Keratinocyte (primary cell): ENCODE data around the gene ZDHHC7. TPM values are rescaled to one million over a fixed set of nuclear protein-coding genes. Genes with fewer than 3 reads are reported as not detected.

Experiments
- DNase-seq: peaks from one replicate; pipeline ENCODE4 v3.0.0-alpha.2; 2011; ENCODE audit warnings: low read depth, missing footprints, low spot score
- FAIRE-seq: peaks from 2 replicates; lab custom pipeline; 2011; peaks lifted over from hg19 to GRCh38; lab: Jason Lieb, UNC
- H2AFZ ChIP-seq: 2 replicates; pipeline ENCODE4 v1.6.0; 2012; ENCODE audit warnings: low read length, control low read depth, inconsistent platforms; ENCODE audit not compliant: control insufficient read depth
- H3K27ac ChIP-seq: 2 replicates; pipeline ENCODE4 v1.5.1; 2011; ENCODE audit warnings: low read length; ENCODE audit not compliant: control insufficient read depth, insufficient read depth
- H3K27me3 ChIP-seq: 3 replicates; pipeline ENCODE4 v1.6.0; 2011; ENCODE audit warnings: low read length; ENCODE audit not compliant: control insufficient read depth, insufficient read depth; ENCODE audit errors: extremely low read depth
- H3K36me3 ChIP-seq, 2 experiments: 2 replicates in 1 of 2; 3 replicates in 1 of 2; pipeline ENCODE4 v1.5.1; 2011; ENCODE audit warnings: low read length in 2 of 2, mild to moderate bottlenecking in 1 of 2; ENCODE audit not compliant: control insufficient read depth in 2 of 2, insufficient read depth in 2 of 2; ENCODE audit errors: extremely low read depth in 1 of 2
- H3K4me1 ChIP-seq: 3 replicates; pipeline ENCODE4 v1.5.1; 2011; ENCODE audit warnings: low read length; ENCODE audit not compliant: control insufficient read depth, insufficient read depth; ENCODE audit errors: extremely low read depth
- H3K4me2 ChIP-seq: 3 replicates; pipeline ENCODE4 v1.6.0; 2011; ENCODE audit warnings: low read depth, low read length; ENCODE audit not compliant: control insufficient read depth, insufficient read depth; ENCODE audit errors: extremely low read depth
- H3K4me3 ChIP-seq, 3 experiments: fragments of 200-600 bp in 1 of 3; sonication (generic) in 1 of 3; 2 replicates in 2 of 3; 3 replicates in 1 of 3; pipeline ENCODE4 v1.5.1; 2011 to 2016; ENCODE audit warnings: low read length in 3 of 3, mild to moderate bottlenecking in 3 of 3, control low read depth in 2 of 3, inconsistent platforms in 1 of 3, low read depth in 1 of 3, mixed read lengths in 1 of 3, mixed run types in 1 of 3, moderate library complexity in 1 of 3; ENCODE audit not compliant: control insufficient read depth in 2 of 3, insufficient read depth in 2 of 3; ENCODE audit errors: extremely low read depth in 1 of 3
- H3K79me2 ChIP-seq: 2 replicates; pipeline ENCODE4 v1.6.0; 2012; ENCODE audit warnings: low read length; ENCODE audit not compliant: control insufficient read depth, insufficient read depth
- H3K9ac ChIP-seq: 3 replicates; pipeline ENCODE4 v1.6.0; 2011; ENCODE audit warnings: low read length; ENCODE audit not compliant: control insufficient read depth, insufficient read depth; ENCODE audit errors: extremely low read depth
- H3K9me1 ChIP-seq: 3 replicates; pipeline ENCODE4 v1.6.0; 2011; ENCODE audit warnings: low read length; ENCODE audit not compliant: control insufficient read depth, insufficient read depth; ENCODE audit errors: extremely low read depth
- H3K9me3 ChIP-seq: 2 replicates; pipeline ENCODE4 v1.5.1; 2012; ENCODE audit warnings: low read depth, low read length; ENCODE audit not compliant: control insufficient read depth
- H4K20me1 ChIP-seq: 3 replicates; pipeline ENCODE4 v1.6.0; 2011; ENCODE audit warnings: low read length; ENCODE audit not compliant: control insufficient read depth, insufficient read depth; ENCODE audit errors: extremely low read depth
- EZH2 ChIP-seq: IDR thresholded peaks from one replicate; pipeline ENCODE4 v1.6.1; 2012; ENCODE audit warnings: inconsistent platforms, mild to moderate bottlenecking, low read length, moderate library complexity
- dilution Hi-C: fragments of 300-500 bp; cut with MboI; formaldehyde crosslinking; loops from one replicate; pipeline ENCODE4 v1.7.0; 2020; ENCODE audit warnings: low sequenced_read_pairs; ENCODE audit not compliant: extremely low pct_ligation_motif_present
- polyA plus RNA-seq, 5 experiments: library from polyadenylated mRNA; depleted of rRNA in 3 of 5; stranded (reverse) in 3 of 5; stranded (forward) in 1 of 5; unstranded in 1 of 5; fragments of >200 nt; gene quantifications; 1 replicate in 1 of 5; 2 replicates in 3 of 5; 3 replicates in 1 of 5; pipeline versions ENCODE4 v1.2.1 to v1.2.3, GENCODE V29; 2011 to 2012; ENCODE audit warnings: missing spikeins in 2 of 5, low read depth in 1 of 5, low replicate concordance in 1 of 5
- TF ChIP-seq, protein P1 (sequence below), 3 experiments: IDR thresholded peaks in 1 of 3; conservative IDR thresholded peaks in 1 of 3; optimal IDR thresholded peaks in 1 of 3; 2 replicates in 2 of 3; 3 replicates in 1 of 3; pipeline versions ENCODE3 to v1.5.1; 2011; ENCODE audit warnings: low read length in 3 of 3, mild to moderate bottlenecking in 3 of 3, moderate library complexity in 2 of 3, control low read depth in 1 of 3, inconsistent platforms in 1 of 3; ENCODE audit not compliant: insufficient read depth in 2 of 3; ENCODE audit errors: extremely low read depth in 1 of 3

Gene ZDHHC7
- polyA plus RNA-seq, 1 donor (not counting 4 experiments of a cell fraction or from before 2014, with no cell fraction given): 37.8 TPM

DNA sequence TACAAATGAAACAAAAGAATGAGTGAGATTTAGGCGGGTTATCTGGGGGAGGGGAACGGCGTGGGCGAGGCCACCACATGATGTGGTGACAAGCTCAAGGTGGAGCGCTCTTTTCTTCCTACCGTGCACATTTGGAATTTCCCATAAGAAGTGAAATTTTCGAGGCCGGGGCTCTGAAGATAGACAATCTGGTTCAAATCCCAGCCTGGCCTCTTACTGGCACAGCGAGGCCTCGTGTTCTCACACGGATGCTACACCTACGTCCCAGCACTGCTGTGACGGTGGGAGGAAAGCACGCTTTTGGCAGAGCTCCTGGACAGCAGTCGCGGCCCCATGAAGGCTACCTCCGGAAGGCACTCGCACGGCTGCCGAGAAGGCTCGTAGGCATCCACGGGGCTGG, 25.2 kb downstream of the ZDHHC7 start:
- no peak overlapping the region for H3K9ac ChIP-seq
- peaks cover 53% of the 10 kb centered on the region for H3K79me2 ChIP-seq
- dilution Hi-C loops: no loop called here
- H3K4me3 ChIP-seq: no peak overlapping the region
- H4K20me1 ChIP-seq: peaks cover 10% of the 10 kb centered on the region
- H3K9me3 ChIP-seq: no peaks in the 10 kb centered on the region
- no peaks in the 10 kb centered on the region for H3K27me3 ChIP-seq
- H3K4me2 ChIP-seq: no peak overlapping the region
- peaks cover 42 to 47% of the 10 kb centered on the region in 2 experiments for H3K36me3 ChIP-seq
- FAIRE-seq (no peak), DNase-seq (no peak)
- H3K9me1 ChIP-seq: no peaks in the 10 kb centered on the region
- TF ChIP-seq EZH2: no peak
- TF ChIP-seq, protein P1, sequence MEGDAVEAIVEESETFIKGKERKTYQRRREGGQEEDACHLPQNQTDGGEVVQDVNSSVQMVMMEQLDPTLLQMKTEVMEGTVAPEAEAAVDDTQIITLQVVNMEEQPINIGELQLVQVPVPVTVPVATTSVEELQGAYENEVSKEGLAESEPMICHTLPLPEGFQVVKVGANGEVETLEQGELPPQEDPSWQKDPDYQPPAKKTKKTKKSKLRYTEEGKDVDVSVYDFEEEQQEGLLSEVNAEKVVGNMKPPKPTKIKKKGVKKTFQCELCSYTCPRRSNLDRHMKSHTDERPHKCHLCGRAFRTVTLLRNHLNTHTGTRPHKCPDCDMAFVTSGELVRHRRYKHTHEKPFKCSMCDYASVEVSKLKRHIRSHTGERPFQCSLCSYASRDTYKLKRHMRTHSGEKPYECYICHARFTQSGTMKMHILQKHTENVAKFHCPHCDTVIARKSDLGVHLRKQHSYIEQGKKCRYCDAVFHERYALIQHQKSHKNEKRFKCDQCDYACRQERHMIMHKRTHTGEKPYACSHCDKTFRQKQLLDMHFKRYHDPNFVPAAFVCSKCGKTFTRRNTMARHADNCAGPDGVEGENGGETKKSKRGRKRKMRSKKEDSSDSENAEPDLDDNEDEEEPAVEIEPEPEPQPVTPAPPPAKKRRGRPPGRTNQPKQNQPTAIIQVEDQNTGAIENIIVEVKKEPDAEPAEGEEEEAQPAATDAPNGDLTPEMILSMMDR (optimal IDR thresholded peaks at IDR 0.05 in 1 of 3, IDR thresholded peaks at IDR 0.05 in 1 of 3, conservative IDR thresholded peaks at IDR 0.05 in 1 of 3; ENCODE audit: extremely low read depth in 1 of 3, insufficient read depth in 2 of 3, low read length in 3 of 3): no peak
- no peak overlapping the region for H3K27ac ChIP-seq
- no peak overlapping the region for H2AFZ ChIP-seq
- peaks cover 11% of the 10 kb centered on the region for H3K4me1 ChIP-seq

GRCh38 chr16:84985079-84986065, 26.0 kb downstream of the ZDHHC7 start:
- Histone ChIP-seq H3K9ac (no peak overlapping the region), H3K79me2 (peaks cover 48% of the 10 kb centered on the region)
- dilution Hi-C loops: no loop called here

More at GRCh38 chr16:84985079-84986065, 26.0 kb downstream of the ZDHHC7 start:
- Histone ChIP-seq H4K20me1 (peaks cover 10% of the 10 kb centered on the region), H3K9me3 (no peaks in the 10 kb centered on the region), H3K27ac (peak overlapping the region; percentile 13), H3K4me2 (no peak overlapping the region), H3K4me3 (no peak overlapping the region), H3K36me3 (peaks cover 39 to 48% of the 10 kb centered on the region in 2 experiments), H3K9me1 (no peaks in the 10 kb centered on the region), H3K4me1 (peaks cover 11% of the 10 kb centered on the region), H2AFZ (no peak overlapping the region), H3K27me3 (no peaks in the 10 kb centered on the region)
- FAIRE-seq (no peak), DNase-seq (no peak)
- no peak for TF ChIP-seq EZH2
- TF ChIP-seq, protein P1 (optimal IDR thresholded peaks at IDR 0.05 in 1 of 3, IDR thresholded peaks at IDR 0.05 in 1 of 3, conservative IDR thresholded peaks at IDR 0.05 in 1 of 3; ENCODE audit: extremely low read depth in 1 of 3, insufficient read depth in 2 of 3, low read length in 3 of 3): no peak
